HepG2 (cell line): ENCODE results near the gene SLC2A11. TPM values are rescaled to one million over a fixed set of nuclear protein-coding genes. Genes with fewer than 3 reads are reported as not detected.

Experiments
- AHR ChIP-seq: IDR thresholded peaks from 2 replicates; pipeline ENCODE4 v1.6.1; 2018; ENCODE audit warnings: missing genetic modification reagents, missing compliant biosample characterization
- ATF1 ChIP-seq: IDR thresholded peaks from 2 replicates; pipeline ENCODE4 v1.6.1; 2016; ENCODE audit warnings: mild to moderate bottlenecking, control low read depth
- BHLHE40 ChIP-seq: IDR thresholded peaks from 2 replicates; pipeline ENCODE4 v1.6.1; 2011; ENCODE audit warnings: low read length, improper control_type of control experiment
- KDM2A ChIP-seq: sonication (generic); formaldehyde crosslinking; IDR thresholded peaks from 2 replicates; pipeline ENCODE4 v1.4.0; 2020; ENCODE audit warnings: low read depth, missing genetic modification reagents, borderline replicate concordance
- KLF15 ChIP-seq: sonication (generic); formaldehyde crosslinking; IDR thresholded peaks from 2 replicates; pipeline ENCODE4 v1.8.1; 2023; ENCODE audit warnings: borderline replicate concordance, mild to moderate bottlenecking, inconsistent platforms, missing genetic modification reagents, mixed read lengths
- MAFG ChIP-seq: sonication (generic); formaldehyde crosslinking; IDR thresholded peaks from 2 replicates; pipeline ENCODE4 v1.5.1; 2020; ENCODE audit warnings: mild to moderate bottlenecking, missing genetic modification reagents
- MIER2 ChIP-seq: IDR thresholded peaks from 2 replicates; pipeline ENCODE4 v1.6.1; 2016; ENCODE audit warnings: missing biosample characterization, missing genetic modification reagents
- MYPOP ChIP-seq: sonication (generic); formaldehyde crosslinking; IDR thresholded peaks from 2 replicates; pipeline ENCODE4 v1.8.1; 2023; ENCODE audit warnings: mild to moderate bottlenecking, moderate library complexity, missing genetic modification reagents
- NAIF1 ChIP-seq: sonication (generic); formaldehyde crosslinking; IDR thresholded peaks from 2 replicates; pipeline ENCODE4 v1.5.0; 2020; ENCODE audit warnings: mild to moderate bottlenecking, missing genetic modification reagents, borderline replicate concordance
- PHF8 ChIP-seq: sonication (generic); formaldehyde crosslinking; IDR thresholded peaks from 2 replicates; pipeline ENCODE4 v1.5.0; 2020; ENCODE audit warnings: missing genetic modification reagents
- RAD51 ChIP-seq: fragments of 450-650 bp; IDR thresholded peaks from 2 replicates; pipeline ENCODE4 v1.6.1; 2016; ENCODE audit warnings: borderline replicate concordance
- SP140L ChIP-seq: sonication (generic); formaldehyde crosslinking; IDR thresholded peaks from 2 replicates; pipeline ENCODE4 v1.4.0; 2020; ENCODE audit warnings: missing genetic modification reagents, borderline replicate concordance
- SRSF4 ChIP-seq: fragments of 200-400 bp; formaldehyde crosslinking; IDR thresholded peaks from one replicate; pipeline ENCODE4 v1.6.1; 2018; ENCODE audit warnings: mild to moderate bottlenecking, low read depth, low read length, moderate library complexity; ENCODE audit not compliant: poor library complexity, severe bottlenecking
- TBL1XR1 ChIP-seq: fragments of 150-350 bp; IDR thresholded peaks from 2 replicates; pipeline ENCODE4 v1.6.1; 2014; ENCODE audit warnings: borderline replicate concordance, low read length; ENCODE audit not compliant: partially characterized antibody
- XRCC5 ChIP-seq: fragments of 200-400 bp; formaldehyde crosslinking; optimal IDR thresholded peaks from 2 replicates; pipeline ENCODE3; 2017; ENCODE audit warnings: mild to moderate bottlenecking, low read length
- ZIK1 ChIP-seq: sonication (generic); formaldehyde crosslinking; IDR thresholded peaks from 2 replicates; pipeline ENCODE4 v1.5.0; 2020; ENCODE audit warnings: mild to moderate bottlenecking, low read depth, missing genetic modification reagents, borderline replicate concordance
- ZNF367 ChIP-seq: sonication (generic); formaldehyde crosslinking; IDR thresholded peaks from 2 replicates; pipeline ENCODE4 v1.4.0; 2020; ENCODE audit warnings: missing genetic modification reagents, borderline replicate concordance
- ZNF674 ChIP-seq: sonication (generic); formaldehyde crosslinking; IDR thresholded peaks from 2 replicates; pipeline ENCODE4 v1.5.0; 2020; ENCODE audit warnings: low read depth, mild to moderate bottlenecking, missing genetic modification reagents
- polyA plus RNA-seq, 8 experiments: library from polyadenylated mRNA; depleted of rRNA in 3 of 8; stranded (reverse) in 7 of 8; unstranded in 1 of 8; fragments of >200 nt; fragmentation: Illumina TruSeq in 4 of 8; extraction: Trizol in 4 of 8; gene quantifications; 2 replicates each; pipeline versions ENCODE4 v1.2.1 to v1.2.3, GENCODE V29; 2011 to 2016; ENCODE audit warnings: low read depth in 4 of 8, missing spikeins in 1 of 8, mixed read lengths in 1 of 8; ENCODE audit not compliant: insufficient read depth in 1 of 8
- total RNA-seq, 5 experiments: library from RNA; depleted of rRNA; stranded (reverse); fragments of >200 nt; fragmentation: Illumina TruSeq; extraction: Trizol; gene quantifications; 2 replicates each; pipeline ENCODE4 v1.2.3, GENCODE V29; 2016; ENCODE audit warnings: low read depth in 1 of 5
- TF ChIP-seq, protein P1 (sequence below): IDR thresholded peaks from 2 replicates; pipeline ENCODE4 v1.6.1; 2016
- TF ChIP-seq, protein P2 (sequence below): IDR thresholded peaks from 2 replicates; pipeline ENCODE4 v1.6.1; 2016; ENCODE audit warnings: mild to moderate bottlenecking, missing biosample characterization, missing genetic modification reagents
- TF ChIP-seq, protein P3 (sequence below): sonication (generic); formaldehyde crosslinking; IDR thresholded peaks from 2 replicates; pipeline ENCODE4 v1.4.0; 2020; ENCODE audit warnings: mild to moderate bottlenecking, missing genetic modification reagents
- TF ChIP-seq, protein P4 (sequence below): sonication (generic); formaldehyde crosslinking; IDR thresholded peaks from 2 replicates; pipeline ENCODE4 v1.4.0; 2020; ENCODE audit warnings: missing genetic modification reagents, borderline replicate concordance

Gene SLC2A11
- total and polyA plus RNA-seq, 2 of the 13 experiments (the other 11 are each of a cell fraction or from before 2014, with no cell fraction given) = 15.2 to 15.4 TPM

DNA sequence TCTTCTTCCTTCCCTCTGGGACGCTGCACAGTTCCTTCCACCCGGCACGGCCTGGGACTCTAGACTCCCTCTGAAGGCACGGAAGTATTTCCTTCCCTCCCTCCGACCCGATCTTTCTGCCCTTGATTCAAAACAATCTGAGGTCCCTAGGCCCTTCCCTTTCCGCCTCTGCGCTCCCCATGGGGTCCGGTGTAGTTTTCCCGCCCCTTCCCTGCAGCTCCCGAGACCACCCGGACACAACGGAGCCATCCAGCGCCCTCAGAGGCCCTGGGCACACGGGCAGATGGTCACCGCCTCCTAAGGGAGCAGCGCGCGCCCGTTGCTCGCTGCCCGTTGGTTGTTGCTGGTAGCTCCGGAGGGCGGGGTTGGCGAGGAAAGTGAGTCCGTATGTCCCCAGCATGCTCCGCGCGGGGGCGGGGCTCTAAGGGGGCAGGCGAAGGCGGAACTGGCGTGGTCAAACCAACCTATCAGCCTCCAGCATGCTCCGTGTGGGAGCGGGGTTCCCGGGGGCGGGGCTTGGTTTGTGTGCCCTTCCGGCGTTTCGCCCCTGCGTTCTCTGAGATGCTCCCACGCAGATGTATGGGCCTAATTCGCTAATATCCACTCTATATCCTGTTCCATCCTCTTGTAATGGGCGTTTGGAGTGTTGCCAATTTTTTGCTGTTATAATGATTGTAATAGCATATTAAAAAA is 56.1 kb downstream of the SLC2A11 start (continued):
- TF ChIP-seq TBL1XR1 = no peak
- 0 out of 2 replicates have a peak, but pooled peaks have one; percentile 38 for TF ChIP-seq ZNF674
- TF ChIP-seq SRSF4 = no peak
- TF ChIP-seq XRCC5 = no peak
- TF ChIP-seq, protein P1, sequence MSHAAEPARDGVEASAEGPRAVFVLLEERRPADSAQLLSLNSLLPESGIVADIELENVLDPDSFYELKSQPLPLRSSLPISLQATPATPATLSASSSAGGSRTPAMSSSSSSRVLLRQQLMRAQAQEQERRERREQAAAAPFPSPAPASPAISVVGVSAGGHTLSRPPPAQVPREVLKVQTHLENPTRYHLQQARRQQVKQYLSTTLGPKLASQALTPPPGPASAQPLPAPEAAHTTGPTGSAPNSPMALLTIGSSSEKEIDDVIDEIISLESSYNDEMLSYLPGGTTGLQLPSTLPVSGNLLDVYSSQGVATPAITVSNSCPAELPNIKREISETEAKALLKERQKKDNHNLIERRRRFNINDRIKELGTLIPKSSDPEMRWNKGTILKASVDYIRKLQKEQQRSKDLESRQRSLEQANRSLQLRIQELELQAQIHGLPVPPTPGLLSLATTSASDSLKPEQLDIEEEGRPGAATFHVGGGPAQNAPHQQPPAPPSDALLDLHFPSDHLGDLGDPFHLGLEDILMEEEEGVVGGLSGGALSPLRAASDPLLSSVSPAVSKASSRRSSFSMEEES (CRISPR knock-in tag) = peak; percentile 56; the same call in 1 of the 2 replicates
- TF ChIP-seq AHR = peak; percentile 47; the same call in 1 of the 2 replicates
- TF ChIP-seq RAD51 = no peak
- no peak for TF ChIP-seq MIER2 (CRISPR knock-in tag)
- TF ChIP-seq MYPOP = peak; percentile 72
- no peak for TF ChIP-seq BHLHE40
- peak; percentile 100 for TF ChIP-seq KDM2A (CRISPR knock-in tag)
- no peak for TF ChIP-seq MAFG (CRISPR knock-in tag)
- TF ChIP-seq ATF1 (CRISPR knock-in tag) = peak; percentile 44; the same call in 1 of the 2 replicates
- peak; percentile 97 for TF ChIP-seq PHF8 (CRISPR knock-in tag)
- TF ChIP-seq, protein P2, sequence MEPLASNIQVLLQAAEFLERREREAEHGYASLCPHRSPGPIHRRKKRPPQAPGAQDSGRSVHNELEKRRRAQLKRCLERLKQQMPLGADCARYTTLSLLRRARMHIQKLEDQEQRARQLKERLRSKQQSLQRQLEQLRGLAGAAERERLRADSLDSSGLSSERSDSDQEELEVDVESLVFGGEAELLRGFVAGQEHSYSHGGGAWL (CRISPR knock-in tag) = peak; percentile 52; the same call in 1 of the 2 replicates
- TF ChIP-seq NAIF1 (CRISPR knock-in tag) = no peak
- no peak for TF ChIP-seq SP140L (CRISPR knock-in tag)
- peak; percentile 65; the same call in 1 of the 2 replicates for TF ChIP-seq ZIK1 (CRISPR knock-in tag)
- TF ChIP-seq, protein P3, sequence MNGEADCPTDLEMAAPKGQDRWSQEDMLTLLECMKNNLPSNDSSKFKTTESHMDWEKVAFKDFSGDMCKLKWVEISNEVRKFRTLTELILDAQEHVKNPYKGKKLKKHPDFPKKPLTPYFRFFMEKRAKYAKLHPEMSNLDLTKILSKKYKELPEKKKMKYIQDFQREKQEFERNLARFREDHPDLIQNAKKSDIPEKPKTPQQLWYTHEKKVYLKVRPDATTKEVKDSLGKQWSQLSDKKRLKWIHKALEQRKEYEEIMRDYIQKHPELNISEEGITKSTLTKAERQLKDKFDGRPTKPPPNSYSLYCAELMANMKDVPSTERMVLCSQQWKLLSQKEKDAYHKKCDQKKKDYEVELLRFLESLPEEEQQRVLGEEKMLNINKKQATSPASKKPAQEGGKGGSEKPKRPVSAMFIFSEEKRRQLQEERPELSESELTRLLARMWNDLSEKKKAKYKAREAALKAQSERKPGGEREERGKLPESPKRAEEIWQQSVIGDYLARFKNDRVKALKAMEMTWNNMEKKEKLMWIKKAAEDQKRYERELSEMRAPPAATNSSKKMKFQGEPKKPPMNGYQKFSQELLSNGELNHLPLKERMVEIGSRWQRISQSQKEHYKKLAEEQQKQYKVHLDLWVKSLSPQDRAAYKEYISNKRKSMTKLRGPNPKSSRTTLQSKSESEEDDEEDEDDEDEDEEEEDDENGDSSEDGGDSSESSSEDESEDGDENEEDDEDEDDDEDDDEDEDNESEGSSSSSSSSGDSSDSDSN = peak; percentile 82
- TF ChIP-seq ZNF367 (CRISPR knock-in tag) = no peak
- TF ChIP-seq, protein P4, sequence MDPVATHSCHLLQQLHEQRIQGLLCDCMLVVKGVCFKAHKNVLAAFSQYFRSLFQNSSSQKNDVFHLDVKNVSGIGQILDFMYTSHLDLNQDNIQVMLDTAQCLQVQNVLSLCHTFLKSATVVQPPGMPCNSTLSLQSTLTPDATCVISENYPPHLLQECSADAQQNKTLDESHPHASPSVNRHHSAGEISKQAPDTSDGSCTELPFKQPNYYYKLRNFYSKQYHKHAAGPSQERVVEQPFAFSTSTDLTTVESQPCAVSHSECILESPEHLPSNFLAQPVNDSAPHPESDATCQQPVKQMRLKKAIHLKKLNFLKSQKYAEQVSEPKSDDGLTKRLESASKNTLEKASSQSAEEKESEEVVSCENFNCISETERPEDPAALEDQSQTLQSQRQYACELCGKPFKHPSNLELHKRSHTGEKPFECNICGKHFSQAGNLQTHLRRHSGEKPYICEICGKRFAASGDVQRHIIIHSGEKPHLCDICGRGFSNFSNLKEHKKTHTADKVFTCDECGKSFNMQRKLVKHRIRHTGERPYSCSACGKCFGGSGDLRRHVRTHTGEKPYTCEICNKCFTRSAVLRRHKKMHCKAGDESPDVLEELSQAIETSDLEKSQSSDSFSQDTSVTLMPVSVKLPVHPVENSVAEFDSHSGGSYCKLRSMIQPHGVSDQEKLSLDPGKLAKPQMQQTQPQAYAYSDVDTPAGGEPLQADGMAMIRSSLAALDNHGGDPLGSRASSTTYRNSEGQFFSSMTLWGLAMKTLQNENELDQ (CRISPR knock-in tag) = no peak
- TF ChIP-seq KLF15 (CRISPR knock-in tag) = no peak
